H9 (cell line): ENCODE data around the gene CDK5R1. TPM values are rescaled to one million over a fixed set of nuclear protein-coding genes. Genes with fewer than 3 reads are reported as not detected.

ENCODE experiments used
- DNase-seq: peaks from one replicate; pipeline ENCODE4 v3.0.0-alpha.2; 2017
- H2AFZ ChIP-seq: one replicate; pipeline ENCODE4 v1.6.1; 2013; ENCODE audit warnings: mild to moderate bottlenecking, low read length, control low read depth, moderate library complexity
- H2AK5ac ChIP-seq: 2 replicates; pipeline ENCODE4 v1.6.1; 2013; ENCODE audit warnings: low read length, control low read depth, mixed read lengths; ENCODE audit not compliant: insufficient read length
- H2BK120ac ChIP-seq: one replicate; pipeline ENCODE4 v1.6.1; 2013; ENCODE audit warnings: low read depth, mild to moderate bottlenecking, low read length, control low read depth, inconsistent platforms; ENCODE audit not compliant: poor library complexity, severe bottlenecking
- H2BK12ac ChIP-seq: 2 replicates; pipeline ENCODE4 v1.6.1; 2013; ENCODE audit warnings: low read length, control low read depth, mixed read lengths, low read depth; ENCODE audit not compliant: insufficient read length
- H2BK15ac ChIP-seq: 2 replicates; pipeline ENCODE4 v1.6.1; 2013; ENCODE audit warnings: low read depth, low read length, control low read depth
- H2BK20ac ChIP-seq: one replicate; pipeline ENCODE4 v1.6.1; 2013; ENCODE audit warnings: low read depth, mild to moderate bottlenecking, low read length, control low read depth, inconsistent platforms; ENCODE audit not compliant: poor library complexity, severe bottlenecking
- H2BK5ac ChIP-seq: 2 replicates; pipeline ENCODE4 v1.6.1; 2013; ENCODE audit warnings: low read length, control low read depth, mixed read lengths; ENCODE audit not compliant: insufficient read length
- H3K14ac ChIP-seq: 2 replicates; pipeline ENCODE4 v1.6.1; 2013; ENCODE audit warnings: low read length, control low read depth; ENCODE audit not compliant: insufficient read depth
- H3K18ac ChIP-seq: 2 replicates; pipeline ENCODE4 v1.6.1; 2013; ENCODE audit warnings: low read depth, mild to moderate bottlenecking, mixed read lengths, low read length, control low read depth; ENCODE audit not compliant: insufficient read length
- H3K23ac ChIP-seq: 2 replicates; pipeline ENCODE4 v1.6.1; 2013; ENCODE audit warnings: low read length, control low read depth, mixed read lengths, low read depth; ENCODE audit not compliant: insufficient read length
- H3K23me2 ChIP-seq: 2 replicates; pipeline ENCODE4 v1.6.1; 2013; ENCODE audit warnings: low read depth, mild to moderate bottlenecking, mixed read lengths, low read length, control low read depth; ENCODE audit not compliant: insufficient read length, poor library complexity, severe bottlenecking
- H3K27ac ChIP-seq: 2 replicates; pipeline ENCODE4 v1.5.1; 2013; ENCODE audit warnings: low read length, control low read depth, mixed read lengths, low read depth; ENCODE audit not compliant: insufficient read length
- H3K27me3 ChIP-seq: 2 replicates; pipeline ENCODE4 v1.6.1; 2013; ENCODE audit warnings: low read length, control low read depth, inconsistent platforms; ENCODE audit not compliant: insufficient read depth
- H3K4ac ChIP-seq: 2 replicates; pipeline ENCODE4 v1.6.1; 2013; ENCODE audit warnings: low read depth, mild to moderate bottlenecking, control low read depth, inconsistent platforms, low read length, moderate library complexity
- H3K4me1 ChIP-seq: 2 replicates; pipeline ENCODE4 v1.6.1; 2013; ENCODE audit warnings: low read length, control low read depth, inconsistent platforms; ENCODE audit not compliant: insufficient read depth
- H3K4me2 ChIP-seq: 2 replicates; pipeline ENCODE4 v1.6.1; 2013; ENCODE audit warnings: low read length, control low read depth, mixed read lengths; ENCODE audit not compliant: insufficient read length, insufficient read depth
- H3K56ac ChIP-seq: 2 replicates; pipeline ENCODE4 v1.6.1; 2013; ENCODE audit warnings: low read depth, mild to moderate bottlenecking, mixed read lengths, low read length, control low read depth; ENCODE audit not compliant: insufficient read length
- H3K79me1 ChIP-seq: 2 replicates; pipeline ENCODE4 v1.6.1; 2013; ENCODE audit warnings: low read depth, mild to moderate bottlenecking, moderate library complexity, low read length, control low read depth, inconsistent platforms; ENCODE audit not compliant: insufficient read depth, poor library complexity, severe bottlenecking
- H3K79me2 ChIP-seq: 2 replicates; pipeline ENCODE4 v1.6.1; 2013; ENCODE audit warnings: low read length, control low read depth, inconsistent platforms; ENCODE audit not compliant: insufficient read depth
- H3K9ac ChIP-seq: 2 replicates; pipeline ENCODE4 v1.6.1; 2013; ENCODE audit warnings: low read length, control low read depth, mixed read lengths; ENCODE audit not compliant: insufficient read length; ENCODE audit errors: extremely low read depth
- H3K9me3 ChIP-seq: one replicate; pipeline ENCODE4 v1.6.1; 2013; ENCODE audit warnings: low read depth, low read length, inconsistent platforms; ENCODE audit not compliant: control insufficient read depth
- H3T11ph ChIP-seq: one replicate; pipeline ENCODE4 v1.6.1; 2013; ENCODE audit warnings: mild to moderate bottlenecking, low read length, control low read depth, inconsistent platforms
- H4K20me1 ChIP-seq: one replicate; pipeline ENCODE4 v1.6.1; 2013; ENCODE audit not compliant: control insufficient read depth, insufficient read length, insufficient read depth
- H4K5ac ChIP-seq: 2 replicates; pipeline ENCODE4 v1.6.1; 2013; ENCODE audit warnings: low read depth, mild to moderate bottlenecking, mixed read lengths, low read length, control low read depth; ENCODE audit not compliant: insufficient read length
- H4K8ac ChIP-seq: replicated peaks from 2 replicates; pipeline ENCODE4 v1.6.1; 2013; ENCODE audit warnings: low read length, control low read depth, mixed read lengths, low read depth; ENCODE audit not compliant: insufficient read length
- H4K91ac ChIP-seq: 2 replicates; pipeline ENCODE4 v1.6.1; 2013; ENCODE audit warnings: low read depth, mild to moderate bottlenecking, moderate library complexity, mixed read lengths, low read length, control low read depth; ENCODE audit not compliant: insufficient read length
- H3K27ac Mint-ChIP-seq, 3 experiments: 2 replicates in 2 of 3; 3 replicates in 1 of 3; pipeline ENCODE4 v1.8.0; 2020 to 2021; ENCODE audit warnings: mixed read lengths in 3 of 3, mild to moderate bottlenecking in 1 of 3, moderate library complexity in 1 of 3
- H3K27me3 Mint-ChIP-seq: 2 replicates; pipeline ENCODE4 v1.8.0; 2021; ENCODE audit warnings: low read depth, mild to moderate bottlenecking, moderate library complexity, mixed read lengths
- H3K36me3 Mint-ChIP-seq, 3 experiments: 2 replicates in 2 of 3; 3 replicates in 1 of 3; pipeline ENCODE4 v1.8.0; 2020 to 2021; ENCODE audit warnings: low read depth in 3 of 3, mixed read lengths in 3 of 3; ENCODE audit not compliant: insufficient read depth in 1 of 3
- H3K4me1 Mint-ChIP-seq, 2 experiments: 2 replicates each; pipeline ENCODE4 v1.8.0; 2020; ENCODE audit warnings: mixed read lengths in 2 of 2
- H3K4me3 Mint-ChIP-seq, 2 experiments: 2 replicates in 1 of 2; 3 replicates in 1 of 2; pipeline ENCODE4 v1.8.0; 2020 to 2021; ENCODE audit warnings: mild to moderate bottlenecking in 2 of 2, mixed read lengths in 2 of 2, moderate library complexity in 1 of 2
- H3K9me3 Mint-ChIP-seq, 2 experiments: 2 replicates in 1 of 2; 3 replicates in 1 of 2; pipeline ENCODE4 v1.8.0; 2020; ENCODE audit warnings: mild to moderate bottlenecking in 2 of 2, mixed read lengths in 2 of 2, moderate library complexity in 1 of 2
- WGBS: extraction: QIAGEN DNeasy Blood & Tissue Kit; methylation state at CpG from one replicate; pipeline ENCODE4 v1.1.7; 2013; ENCODE audit warnings: missing lambda C conversion rate, low lambda C conversion rate, mixed read lengths; ENCODE audit not compliant: insufficient read length; ENCODE audit errors: extremely low coverage; 5-methylcytosine and 5-hydroxymethylcytosine counted together
- total RNA-seq: library from RNA; stranded (reverse); gene quantifications from 2 replicates; pipeline ENCODE4 v1.2.1, GENCODE V29; 2021
- TF ChIP-seq, protein P1 (sequence below): fragments of 200-600 bp; sonication (generic); conservative IDR thresholded peaks from 3 replicates; pipeline ENCODE4 v1.8.0; 2021; ENCODE audit warnings: antibody characterized with exemption, mild to moderate bottlenecking

CDK5R1 gene
- total RNA-seq, 1 experiment from 2014 or later, result 11.4 TPM

- H3K4me1 ChIP-seq, result peaks cover 16% of the 10 kb centered on the region; the same call in 1 of the 2 replicates
- no peak for DNase-seq
- no peak overlapping the region for H2BK12ac ChIP-seq
- no peak overlapping the region for H3K14ac ChIP-seq
- no CpG with 5 or more reads among the region's 12 CpGs for WGBS
- H4K5ac ChIP-seq, result no peak overlapping the region
- H3K23ac ChIP-seq, result no peak overlapping the region
- H2AFZ ChIP-seq, result no peak overlapping the region
- no peak overlapping the region for H2BK120ac ChIP-seq
- peaks cover 5% of the 10 kb centered on the region for H3K23me2 ChIP-seq
- no peaks in the 10 kb centered on the region for H3K79me2 ChIP-seq
- H3T11ph ChIP-seq, result no peak overlapping the region
- no peak overlapping the region for H3K27ac ChIP-seq
- no peak overlapping the region for H3K9ac ChIP-seq
- H3K4me3 Mint-ChIP-seq, result no peak overlapping the region; a peak in 1 of 5 replicates
- H4K8ac ChIP-seq, result no peak overlapping the region
- no peak overlapping the region for H4K91ac ChIP-seq
- no peaks in the 10 kb centered on the region for H3K36me3 Mint-ChIP-seq
- H3K9me3 ChIP-seq, result no peaks in the 10 kb centered on the region
- no peak overlapping the region for H2AK5ac ChIP-seq
- no peak overlapping the region for H3K18ac ChIP-seq
- H2BK20ac ChIP-seq, result no peak overlapping the region
- no peaks in the 10 kb centered on the region for H3K9me3 Mint-ChIP-seq
- TF ChIP-seq, protein P1, sequence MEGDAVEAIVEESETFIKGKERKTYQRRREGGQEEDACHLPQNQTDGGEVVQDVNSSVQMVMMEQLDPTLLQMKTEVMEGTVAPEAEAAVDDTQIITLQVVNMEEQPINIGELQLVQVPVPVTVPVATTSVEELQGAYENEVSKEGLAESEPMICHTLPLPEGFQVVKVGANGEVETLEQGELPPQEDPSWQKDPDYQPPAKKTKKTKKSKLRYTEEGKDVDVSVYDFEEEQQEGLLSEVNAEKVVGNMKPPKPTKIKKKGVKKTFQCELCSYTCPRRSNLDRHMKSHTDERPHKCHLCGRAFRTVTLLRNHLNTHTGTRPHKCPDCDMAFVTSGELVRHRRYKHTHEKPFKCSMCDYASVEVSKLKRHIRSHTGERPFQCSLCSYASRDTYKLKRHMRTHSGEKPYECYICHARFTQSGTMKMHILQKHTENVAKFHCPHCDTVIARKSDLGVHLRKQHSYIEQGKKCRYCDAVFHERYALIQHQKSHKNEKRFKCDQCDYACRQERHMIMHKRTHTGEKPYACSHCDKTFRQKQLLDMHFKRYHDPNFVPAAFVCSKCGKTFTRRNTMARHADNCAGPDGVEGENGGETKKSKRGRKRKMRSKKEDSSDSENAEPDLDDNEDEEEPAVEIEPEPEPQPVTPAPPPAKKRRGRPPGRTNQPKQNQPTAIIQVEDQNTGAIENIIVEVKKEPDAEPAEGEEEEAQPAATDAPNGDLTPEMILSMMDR, result no peak
- H3K4me2 ChIP-seq, result no peak overlapping the region
- H2BK5ac ChIP-seq, result no peak overlapping the region
- H3K79me1 ChIP-seq, result no peaks in the 10 kb centered on the region
- no peaks in the 10 kb centered on the region for H3K27me3 ChIP-seq
- H3K27me3 Mint-ChIP-seq, result peaks cover 10% of the 10 kb centered on the region
- H3K27ac Mint-ChIP-seq, result peak overlapping the region in 2 of 3 experiments; percentile 77 to 82; a peak in 4 of 7 replicates
- no peak overlapping the region for H3K56ac ChIP-seq
- peaks cover 61 to 63% of the 10 kb centered on the region in 2 experiments for H3K4me1 Mint-ChIP-seq
- no peaks in the 10 kb centered on the region for H4K20me1 ChIP-seq
- no peak overlapping the region for H3K4ac ChIP-seq
- no peak overlapping the region for H2BK15ac ChIP-seq
These were observed 30.3 kb downstream of the CDK5R1 start for GRCh38 chr17:32516940-32517701.
